Activated CD4-positive, alpha-beta T cell treated with anti-CD3 and anti-CD28 coated beads, Interleukin-10, Interleukin-2, amounts not matched to agents 100 ng/mL and 50 ng/mL, durations not matched to agents 16 hours and 8 hours (primary cell): ENCODE data around the gene POLR2I.
A peak's percentile ranks its signal among the peaks of the same experiment; 100 is the strongest.
"Not testable (repeated sequence)": the region's sequence is repeated elsewhere in the genome, so short reads cannot be mapped to it uniquely, and the experiment has no call there.

Experiments
- DNase-seq: peaks from one replicate; pipeline ENCODE4 v3.0.0-alpha.2; 2020

The POLR2I gene

GRCh38 chr19:36114721-36115452 is at the start of gene POLR2I:
Gene POLR2I (minus strand): TSS chr19:36114875. CDS start chr19:36114856, 19 bp downstream.
- peak; percentile 100 for DNase-seq

- no peak for DNase-seq
Observed at GRCh38 chr19:36163813-36164212, 49.1 kb upstream of the POLR2I start.

- DNase-seq: no peak
Observed at GRCh38 chr19:36160821-36161596, 46.3 kb upstream of the POLR2I start.

DNA sequence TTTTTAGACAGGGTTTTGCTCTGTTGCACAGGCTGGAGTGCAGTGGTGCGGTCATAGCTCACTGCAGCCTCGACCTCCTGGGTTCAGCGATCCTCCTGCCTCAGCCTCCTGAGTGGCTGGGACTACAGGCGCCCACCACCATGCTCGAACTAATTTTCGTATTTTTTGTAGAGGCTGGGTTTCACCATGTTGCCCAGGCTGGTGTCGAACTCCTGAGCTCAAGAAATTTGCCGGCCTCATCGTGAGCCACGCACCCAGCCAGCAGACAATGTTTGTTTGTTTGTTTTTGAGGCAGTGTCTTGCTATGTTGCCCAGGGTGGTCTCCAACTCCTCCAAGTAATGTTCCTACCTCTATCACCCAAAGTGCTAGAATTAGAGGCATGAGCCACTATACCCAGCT is 38.5 kb upstream of the POLR2I start:
- DNase-seq: no peak

- no peak for DNase-seq
Observed at GRCh38 chr19:36152352-36153091, 37.8 kb upstream of the POLR2I start, which contains the start of gene COX7A1. Gene COX7A1 (minus strand): TSS chr19:36152447. CDS start chr19:36152407, 40 bp downstream.

- DNase-seq: no peak
Observed at GRCh38 chr19:36152019-36152351, 37.3 kb upstream of the POLR2I start.

DNA sequence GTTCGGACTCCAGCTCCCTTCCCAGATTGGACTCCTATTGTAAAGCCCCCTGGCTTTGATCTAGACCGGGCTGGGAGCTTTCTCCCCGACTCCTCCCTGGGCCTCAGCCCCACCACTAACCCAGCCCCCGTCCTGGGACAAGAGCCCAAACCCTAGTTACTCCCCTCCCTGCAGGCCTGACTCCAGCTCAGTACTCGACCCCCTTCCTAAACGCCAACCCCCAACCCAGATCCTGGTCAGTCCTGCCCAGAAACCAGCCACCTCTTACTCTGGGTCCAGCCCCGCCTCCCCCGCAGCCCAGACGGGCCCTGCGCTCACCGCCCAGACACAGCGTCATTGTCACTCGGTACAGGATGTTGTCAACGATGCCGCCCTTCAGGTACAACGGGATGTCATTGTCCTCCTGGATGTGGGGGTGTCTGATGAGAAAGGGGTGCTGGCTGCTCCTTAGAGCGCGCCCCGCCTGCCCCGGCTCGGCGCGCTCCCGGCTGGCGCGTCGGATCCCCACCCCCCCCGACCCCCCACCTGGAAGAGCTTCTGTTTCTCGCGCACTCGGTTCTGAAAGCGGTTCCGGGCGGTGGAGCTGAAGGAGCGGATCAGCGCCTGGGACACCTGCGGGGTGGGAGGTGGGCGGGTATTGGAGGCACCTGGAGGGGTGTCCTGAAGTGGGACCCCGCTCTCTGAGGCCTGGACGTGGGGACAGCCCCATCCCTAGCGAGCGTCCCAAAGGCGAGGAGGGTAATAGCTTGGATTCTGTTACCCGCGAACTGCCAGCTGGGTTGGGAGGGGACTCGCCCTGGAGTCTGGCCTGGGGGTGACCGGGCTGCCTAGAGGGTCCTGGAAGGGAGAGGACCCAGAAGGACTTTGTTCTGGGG is 36.7 kb upstream of the POLR2I start:
- no peak for DNase-seq

DNA sequence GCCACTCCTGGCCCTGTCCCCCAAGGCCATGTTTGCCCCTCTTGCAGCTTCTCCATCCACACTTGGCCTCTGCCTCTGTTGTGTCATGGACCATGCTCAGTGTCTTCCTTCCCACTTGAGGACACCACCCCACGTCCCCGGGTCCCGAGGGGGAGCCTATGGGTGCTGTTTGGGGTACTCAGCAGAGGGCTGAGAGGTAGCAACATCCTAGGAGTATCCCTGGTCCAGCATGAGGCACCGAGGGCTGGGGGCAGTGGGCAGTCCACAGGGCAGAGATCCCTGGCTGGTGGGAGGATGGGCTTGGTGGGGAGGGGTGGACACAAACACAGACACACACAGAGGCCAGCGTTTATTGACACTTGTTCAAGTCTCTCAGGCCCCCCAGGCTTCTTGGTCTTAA is 35.9 kb upstream of the POLR2I start:
- DNase-seq: no peak

GRCh38 chr19:36149673-36150406 is 35.2 kb upstream of the POLR2I start:
- no peak for DNase-seq

DNA sequence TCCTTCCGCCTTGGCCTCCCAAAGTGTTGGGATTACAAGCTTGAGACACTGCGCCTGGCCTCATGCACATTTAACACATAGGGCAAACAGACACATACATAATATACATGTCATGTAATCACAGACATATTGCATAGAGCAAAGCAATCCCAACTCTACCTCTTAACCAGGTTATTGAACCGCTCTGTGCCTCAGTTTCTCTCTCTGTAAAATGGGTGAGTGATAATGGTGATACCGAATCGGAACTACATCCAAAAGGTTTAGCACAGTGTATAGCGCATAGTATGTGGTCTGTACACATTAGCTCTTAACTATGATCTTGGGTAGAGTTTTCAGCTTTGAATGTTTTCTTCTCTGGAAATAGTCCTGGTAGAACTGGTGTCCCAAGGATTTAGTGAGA is 29.9 kb upstream of the POLR2I start:
- no peak for DNase-seq

DNA sequence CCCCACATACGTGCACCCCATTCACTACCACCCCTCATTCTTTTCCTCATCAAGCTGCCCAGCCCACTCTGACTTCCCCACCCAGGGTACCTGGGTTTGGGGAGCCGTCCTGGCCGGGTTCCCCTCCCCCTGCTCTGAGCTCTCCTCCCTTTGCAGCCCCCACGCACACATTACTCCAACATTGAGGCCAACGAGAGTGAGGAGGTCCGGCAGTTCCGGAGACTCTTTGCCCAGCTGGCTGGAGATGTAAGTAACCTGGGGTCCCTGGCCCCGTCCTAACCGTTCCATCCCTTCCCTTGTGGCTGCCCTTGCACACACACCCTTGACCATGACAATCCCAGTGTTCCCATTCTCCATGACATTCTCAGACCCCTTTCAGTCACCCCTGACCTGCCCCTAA is 27.8 kb upstream of the POLR2I start:
- no peak for DNase-seq

- no peak for DNase-seq
Observed at GRCh38 chr19:36142046-36142445, 27.4 kb upstream of the POLR2I start.

DNA sequence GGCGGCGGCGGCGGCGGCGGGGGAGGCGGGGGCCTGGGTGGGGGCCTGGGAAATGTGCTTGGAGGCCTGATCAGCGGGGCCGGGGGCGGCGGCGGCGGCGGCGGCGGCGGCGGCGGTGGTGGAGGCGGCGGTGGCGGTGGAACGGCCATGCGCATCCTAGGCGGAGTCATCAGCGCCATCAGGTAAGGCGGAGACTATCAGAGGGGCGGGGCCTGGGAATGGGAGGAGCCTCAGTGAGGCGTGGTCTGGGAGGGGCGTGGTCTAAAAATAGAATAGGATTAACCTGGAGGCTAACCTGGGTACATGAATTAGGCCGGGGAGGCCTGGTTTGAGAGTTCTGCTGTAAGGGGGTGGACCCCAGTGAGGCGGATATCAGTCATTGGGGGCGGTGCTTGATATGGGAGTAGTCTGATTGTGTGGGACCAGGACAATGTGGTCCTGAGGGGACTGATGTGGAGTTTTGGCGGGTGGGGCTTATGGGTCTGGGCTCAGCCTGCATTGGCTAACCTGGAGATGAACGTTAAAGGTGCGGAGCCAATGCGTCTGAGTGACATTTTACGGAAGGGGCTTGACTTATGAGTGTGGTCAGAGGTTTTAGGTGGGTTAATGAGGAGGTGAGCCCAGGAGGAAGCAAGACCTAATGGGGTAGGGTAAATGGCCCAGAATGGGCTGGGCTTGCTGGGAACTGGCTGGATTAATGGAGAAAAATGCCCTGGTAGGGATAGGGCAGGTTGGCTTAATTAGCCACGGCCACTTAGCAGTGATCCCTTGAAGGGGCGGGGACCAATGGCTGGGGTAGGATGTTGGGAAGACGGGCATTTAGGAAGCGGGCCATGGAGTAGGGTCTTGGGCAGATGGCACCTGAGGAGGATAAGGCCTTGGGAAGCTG is 26.6 kb upstream of the POLR2I start:
- peak; percentile 94 for DNase-seq

DNA sequence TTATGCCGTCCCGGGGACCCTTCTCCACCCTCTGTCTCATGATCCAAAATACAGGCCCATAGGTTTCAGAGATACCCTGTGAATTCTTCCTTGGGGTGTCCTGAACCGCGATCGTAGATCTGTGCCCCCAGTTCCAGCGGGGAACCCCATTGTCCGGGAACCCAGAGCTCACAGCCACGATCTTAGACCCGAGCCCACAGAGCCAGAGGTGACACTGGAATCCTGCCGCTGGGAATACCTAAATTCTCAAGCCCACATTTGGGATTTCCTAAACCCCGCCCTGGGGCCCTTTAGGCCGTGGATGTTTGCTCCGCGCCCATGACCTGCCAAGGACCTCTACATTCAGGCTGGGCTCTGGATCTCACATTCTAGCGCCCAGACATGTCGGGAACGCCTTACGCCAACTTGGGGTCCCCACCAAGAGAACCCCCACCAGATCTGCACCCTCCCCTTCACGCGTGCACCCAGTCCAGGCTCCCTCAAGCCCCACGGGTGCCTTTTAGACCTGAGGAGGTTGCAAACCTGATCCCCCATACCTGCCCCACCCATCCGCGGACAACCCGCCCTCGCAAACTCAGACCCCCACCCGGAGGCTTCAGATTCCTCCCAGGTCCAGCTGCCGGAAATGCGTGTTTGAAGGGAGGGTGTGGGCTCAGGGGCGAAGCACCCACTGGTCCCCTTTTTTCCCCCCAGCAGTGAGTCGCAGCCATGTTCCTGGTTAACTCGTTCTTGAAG is 25.8 kb upstream of the POLR2I start:
- DNase-seq: peak; percentile 72

GRCh38 chr19:36139473-36140303 is 25.0 kb upstream of the POLR2I start, which contains the start of gene CAPNS1:
Gene CAPNS1 (plus strand): TSS chr19:36140066. CDS start chr19:36141012, 946 bp downstream.
- DNase-seq: peak; percentile 98

DNA sequence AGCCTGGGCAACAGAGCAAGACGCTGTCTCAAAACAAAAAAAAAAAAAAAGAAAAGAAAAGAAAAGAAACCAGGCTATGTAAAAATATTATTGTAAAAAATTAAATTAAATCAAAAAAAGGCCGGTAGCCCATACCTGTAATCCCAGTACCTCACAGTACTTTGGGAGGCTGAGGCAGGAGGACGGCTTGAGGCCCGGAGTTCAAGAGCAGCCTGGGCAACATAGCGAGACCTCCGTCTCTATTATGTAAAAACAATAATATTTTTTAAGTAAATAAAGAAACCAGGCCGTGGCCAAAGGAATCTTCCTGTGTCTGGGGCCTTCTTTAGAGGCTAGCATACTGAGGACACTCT is 24.4 kb upstream of the POLR2I start:
- no peak for DNase-seq

- peak; percentile 53 for DNase-seq
Observed at GRCh38 chr19:36136964-36137686, 22.4 kb upstream of the POLR2I start.

- DNase-seq: not testable (repeated sequence)
Observed at GRCh38 chr19:36134867-36135266, 20.2 kb upstream of the POLR2I start.
